Mammary epithelial cell (primary cell): ENCODE measurements around the gene RHOBTB1.

Source experiments
- CTCF ChIP-seq, 2 donors: IDR thresholded peaks in 1 of 2; conservative IDR thresholded peaks in 1 of 2; 2 replicates each; pipeline ENCODE4 v1.5.1; 2011 to 2012; ENCODE audit warnings: inconsistent platforms in 2 of 2, low read length in 2 of 2, mild to moderate bottlenecking in 2 of 2, control low read depth in 1 of 2, low read depth in 1 of 2; ENCODE audit not compliant: insufficient read depth in 1 of 2; ENCODE audit errors: extremely low read depth in 1 of 2
- EZH2 ChIP-seq: IDR thresholded peaks from 2 replicates; pipeline ENCODE4 v1.6.1; 2012; ENCODE audit warnings: low read length, inconsistent platforms, borderline replicate concordance

GRCh38 chr10:60937784-60938654, 6.0 kb downstream of the RHOBTB1 start:
- TF ChIP-seq CTCF (conservative IDR thresholded peaks at IDR 0.05 in 1 of 2, IDR thresholded peaks at IDR 0.05 in 1 of 2; ENCODE audit: extremely low read depth in 1 of 2, insufficient read depth in 1 of 2, low read depth in 1 of 2, low read length in 2 of 2) (no peak), EZH2 (no peak)
